Neural progenitor cell (in vitro differentiated cells): ENCODE measurements around the gene PTPA. TPM values are rescaled to one million over a fixed set of nuclear protein-coding genes. Genes with fewer than 3 reads are reported as not detected.

Experiments used
- DNase-seq: peaks from one replicate; pipeline ENCODE4 v3.0.0-alpha.2; 2016; ENCODE audit warnings: low spot score
- H2AFZ ChIP-seq: fragments of 200-600 bp; sonication (generic); replicated peaks from 2 replicates; pipeline ENCODE4 v1.6.1; 2016; ENCODE audit warnings: antibody characterized with exemption
- H3F3A ChIP-seq: fragments of 200-600 bp; sonication (generic); 2 replicates; pipeline ENCODE4 v1.6.1; 2016; ENCODE audit warnings: antibody characterized with exemption, low read depth
- H3K27ac ChIP-seq: fragments of 200-600 bp; sonication (generic); 2 replicates; pipeline ENCODE4 v1.5.1; 2016; ENCODE audit warnings: mild to moderate bottlenecking
- H3K27me3 ChIP-seq: fragments of 200-600 bp; sonication (generic); 2 replicates; pipeline ENCODE4 v1.6.1; 2016; ENCODE audit warnings: mild to moderate bottlenecking, moderate library complexity
- H3K36me3 ChIP-seq: fragments of 200-600 bp; sonication (generic); 2 replicates; pipeline ENCODE4 v1.5.1; 2016
- H3K4me1 ChIP-seq: fragments of 200-600 bp; sonication (generic); 2 replicates; pipeline ENCODE4 v1.6.1; 2016; ENCODE audit warnings: mixed run types
- H3K4me2 ChIP-seq: fragments of 200-600 bp; sonication (generic); 2 replicates; pipeline ENCODE4 v1.6.1; 2016
- H3K4me3 ChIP-seq: fragments of 200-600 bp; sonication (generic); 2 replicates; pipeline ENCODE4 v1.5.1; 2016
- H3K79me2 ChIP-seq: fragments of 200-600 bp; sonication (generic); 2 replicates; pipeline ENCODE4 v1.6.1; 2016; ENCODE audit warnings: low read depth
- H3K9ac ChIP-seq: fragments of 200-600 bp; sonication (generic); 2 replicates; pipeline ENCODE4 v1.6.1; 2016
- H3K9me3 ChIP-seq: fragments of 200-600 bp; sonication (generic); 2 replicates; pipeline ENCODE4 v1.5.1; 2016; ENCODE audit warnings: low read depth
- H4K20me1 ChIP-seq: fragments of 200-600 bp; sonication (generic); 2 replicates; pipeline ENCODE4 v1.6.1; 2016; ENCODE audit warnings: low read depth
- H3K27ac Mint-ChIP-seq: 3 replicates; pipeline ENCODE4 v1.8.0; 2021; ENCODE audit warnings: mixed read lengths
- H3K27me3 Mint-ChIP-seq: 2 replicates; pipeline ENCODE4 v1.8.0; 2022; ENCODE audit warnings: low read depth, mild to moderate bottlenecking, inconsistent platforms, moderate library complexity, mixed read lengths; ENCODE audit not compliant: insufficient read depth
- H3K36me3 Mint-ChIP-seq: 3 replicates; pipeline ENCODE4 v1.8.0; 2021; ENCODE audit warnings: mixed read lengths
- H3K4me1 Mint-ChIP-seq: 3 replicates; pipeline ENCODE4 v1.8.0; 2021; ENCODE audit warnings: mixed read lengths
- H3K4me3 Mint-ChIP-seq: 3 replicates; pipeline ENCODE4 v1.8.0; 2021; ENCODE audit warnings: mild to moderate bottlenecking, moderate library complexity, mixed read lengths
- H3K9me3 Mint-ChIP-seq: 3 replicates; pipeline ENCODE4 v1.8.0; 2020; ENCODE audit warnings: mixed read lengths
- EZH2 ChIP-seq: fragments of 200-600 bp; sonication (generic); IDR thresholded peaks from 2 replicates; pipeline ENCODE4 v1.6.1; 2017; ENCODE audit warnings: antibody characterized with exemption, mild to moderate bottlenecking, moderate library complexity
- EZH2phosphoT487 ChIP-seq: fragments of 200-600 bp; sonication (generic); IDR thresholded peaks from 2 replicates; pipeline ENCODE4 v1.6.1; 2017; ENCODE audit warnings: antibody characterized with exemption
- total RNA-seq: library from RNA; depleted of rRNA; stranded (reverse); fragments of >200 nt; gene quantifications from 2 replicates; pipeline ENCODE4 v1.2.3, GENCODE V29; 2015; ENCODE audit warnings: low replicate concordance
- TF ChIP-seq, protein P1 (sequence below): fragments of 200-600 bp; sonication (generic); IDR thresholded peaks from 2 replicates; pipeline ENCODE4 v1.5.1; 2017; ENCODE audit warnings: antibody characterized with exemption, mild to moderate bottlenecking

Gene PTPA
- total RNA-seq, 1 donor from 2014 or later = 82.4 TPM

DNA sequence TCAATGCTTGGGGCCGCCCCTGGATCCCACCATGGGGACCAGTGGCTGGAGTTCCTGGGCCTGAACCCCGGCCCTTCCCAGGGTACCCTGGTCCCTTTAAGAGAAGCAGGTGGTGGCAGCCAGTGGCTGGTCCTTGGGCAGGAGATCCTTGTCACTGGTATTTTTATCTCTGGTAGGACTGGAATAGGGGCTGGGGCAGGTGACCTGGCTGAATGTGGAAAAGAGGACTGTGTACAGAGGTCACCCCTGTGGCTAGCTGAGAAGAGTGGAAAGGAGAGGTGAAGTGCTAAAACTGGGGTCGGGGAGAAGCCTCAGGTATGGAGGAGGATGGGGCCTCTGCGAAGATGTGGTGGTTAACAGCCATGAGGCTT lies 7.6 kb upstream of the PTPA start:
- no peak overlapping the region for H3K27ac Mint-ChIP-seq

DNA sequence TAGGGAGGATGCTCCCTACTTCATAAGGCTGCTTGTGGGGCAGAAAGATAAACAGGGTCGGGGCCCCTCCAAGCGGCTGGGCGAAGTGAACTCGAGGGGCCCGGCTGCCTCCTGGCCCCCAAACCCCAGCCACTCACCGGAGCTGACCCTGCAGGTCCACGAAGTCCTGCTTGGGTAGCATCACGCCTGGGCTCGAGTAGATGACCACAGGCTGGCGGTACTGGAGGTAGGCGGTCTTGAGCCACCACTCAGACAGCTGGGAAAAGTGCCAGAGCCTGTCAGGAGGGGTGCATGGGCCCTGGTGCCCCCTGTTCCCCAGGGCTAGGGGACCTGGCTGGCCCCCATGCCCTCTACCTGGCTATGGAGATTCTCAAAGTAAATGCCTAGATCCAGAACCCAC lies 7.2 kb upstream of the PTPA start:
- H3K4me3 ChIP-seq = no peak overlapping the region
- H3K79me2 ChIP-seq = no peaks in the 10 kb centered on the region
- Mint-ChIP-seq H3K27me3 (peaks cover 5% of the 10 kb centered on the region), H3K27ac (no peak overlapping the region), H3K4me1 (peaks cover 9% of the 10 kb centered on the region), H3K4me3 (no peak overlapping the region), H3K36me3 (peaks cover 2% of the 10 kb centered on the region), H3K9me3 (no peaks in the 10 kb centered on the region)
- no peaks in the 10 kb centered on the region for H3K4me1 ChIP-seq
- no peaks in the 10 kb centered on the region for H3F3A ChIP-seq
- H3K36me3 ChIP-seq = no peaks in the 10 kb centered on the region
- DNase-seq = no peak
- H4K20me1 ChIP-seq = no peaks in the 10 kb centered on the region
- TF ChIP-seq EZH2phosphoT487 (no peak), EZH2 (no peak)
- TF ChIP-seq, protein P1, sequence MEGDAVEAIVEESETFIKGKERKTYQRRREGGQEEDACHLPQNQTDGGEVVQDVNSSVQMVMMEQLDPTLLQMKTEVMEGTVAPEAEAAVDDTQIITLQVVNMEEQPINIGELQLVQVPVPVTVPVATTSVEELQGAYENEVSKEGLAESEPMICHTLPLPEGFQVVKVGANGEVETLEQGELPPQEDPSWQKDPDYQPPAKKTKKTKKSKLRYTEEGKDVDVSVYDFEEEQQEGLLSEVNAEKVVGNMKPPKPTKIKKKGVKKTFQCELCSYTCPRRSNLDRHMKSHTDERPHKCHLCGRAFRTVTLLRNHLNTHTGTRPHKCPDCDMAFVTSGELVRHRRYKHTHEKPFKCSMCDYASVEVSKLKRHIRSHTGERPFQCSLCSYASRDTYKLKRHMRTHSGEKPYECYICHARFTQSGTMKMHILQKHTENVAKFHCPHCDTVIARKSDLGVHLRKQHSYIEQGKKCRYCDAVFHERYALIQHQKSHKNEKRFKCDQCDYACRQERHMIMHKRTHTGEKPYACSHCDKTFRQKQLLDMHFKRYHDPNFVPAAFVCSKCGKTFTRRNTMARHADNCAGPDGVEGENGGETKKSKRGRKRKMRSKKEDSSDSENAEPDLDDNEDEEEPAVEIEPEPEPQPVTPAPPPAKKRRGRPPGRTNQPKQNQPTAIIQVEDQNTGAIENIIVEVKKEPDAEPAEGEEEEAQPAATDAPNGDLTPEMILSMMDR = no peak
- H3K27ac ChIP-seq = no peak overlapping the region
- no peak overlapping the region for H3K9ac ChIP-seq
- H2AFZ ChIP-seq = no peak overlapping the region
- peaks cover 7% of the 10 kb centered on the region for H3K27me3 ChIP-seq
- no peak overlapping the region for H3K4me2 ChIP-seq
- H3K9me3 ChIP-seq = no peaks in the 10 kb centered on the region

More for the DNA sequence above, 7.6 kb upstream of the PTPA start:
- no peaks in the 10 kb centered on the region for H3F3A ChIP-seq
- no peaks in the 10 kb centered on the region for H3K9me3 Mint-ChIP-seq
- H4K20me1 ChIP-seq = no peaks in the 10 kb centered on the region
- no peak overlapping the region for H3K4me3 Mint-ChIP-seq
- H3K27ac ChIP-seq = no peak overlapping the region
- H3K27me3 ChIP-seq = peaks cover 3% of the 10 kb centered on the region
- no peak overlapping the region for H3K4me3 ChIP-seq
- H2AFZ ChIP-seq = no peak overlapping the region
- peaks cover 4% of the 10 kb centered on the region for H3K4me1 Mint-ChIP-seq
- H3K9me3 ChIP-seq = no peaks in the 10 kb centered on the region
- DNase-seq = no peak
- no peaks in the 10 kb centered on the region for H3K4me1 ChIP-seq
- H3K4me2 ChIP-seq = no peak overlapping the region
- peaks cover 2% of the 10 kb centered on the region for H3K27me3 Mint-ChIP-seq
- no peak overlapping the region for H3K9ac ChIP-seq
- no peaks in the 10 kb centered on the region for H3K36me3 ChIP-seq
- TF ChIP-seq EZH2 = no peak
- no peak for TF ChIP-seq EZH2phosphoT487
- TF ChIP-seq, protein P1 = no peak
- H3K36me3 Mint-ChIP-seq = peaks cover 2% of the 10 kb centered on the region
- no peaks in the 10 kb centered on the region for H3K79me2 ChIP-seq

GRCh38 chr9:129105857-129106694 lies 5.1 kb upstream of the PTPA start:
- H3K27me3 ChIP-seq = peaks cover 21% of the 10 kb centered on the region
- peaks cover 5% of the 10 kb centered on the region for H3K27me3 Mint-ChIP-seq
- H3K9me3 ChIP-seq = no peaks in the 10 kb centered on the region
- H3K4me3 ChIP-seq = no peak overlapping the region
- H3K36me3 ChIP-seq = no peaks in the 10 kb centered on the region
- H3K4me1 Mint-ChIP-seq = peaks cover 17% of the 10 kb centered on the region
- no peak overlapping the region for H2AFZ ChIP-seq
- no peaks in the 10 kb centered on the region for H3K9me3 Mint-ChIP-seq
- peaks cover 8% of the 10 kb centered on the region for H3F3A ChIP-seq
- H3K4me1 ChIP-seq = no peaks in the 10 kb centered on the region
- no peak overlapping the region for H3K4me2 ChIP-seq
- no peak overlapping the region for H3K4me3 Mint-ChIP-seq
- H3K79me2 ChIP-seq = no peaks in the 10 kb centered on the region
- no peak overlapping the region for H3K27ac Mint-ChIP-seq
- no peak for DNase-seq
- H3K9ac ChIP-seq = no peak overlapping the region
- H3K27ac ChIP-seq = no peak overlapping the region
- TF ChIP-seq EZH2phosphoT487 = no peak
- TF ChIP-seq, protein P1 = no peak
- TF ChIP-seq EZH2 = no peak
- H4K20me1 ChIP-seq = peaks cover 8% of the 10 kb centered on the region
- H3K36me3 Mint-ChIP-seq = peaks cover 2% of the 10 kb centered on the region
